Ovary (tissue), 3 donors: Measurements from ENCODE around the gene FGGY.

Source experiments
- EP300 ChIP-seq: sonication (generic); formaldehyde crosslinking; IDR thresholded peaks from one replicate; pipeline ENCODE4 v1.6.1; 2017; ENCODE audit warnings: antibody characterized with exemption
- POLR2A ChIP-seq: fragments of 450-650 bp; IDR thresholded peaks from one replicate; pipeline ENCODE4 v1.6.1; 2017; ENCODE audit warnings: antibody characterized with exemption, mild to moderate bottlenecking, moderate library complexity
- TF ChIP-seq, protein P1 (sequence below), 3 donors: fragments of 450-650 bp in 2 of 3; fragments of 200-600 bp in 1 of 3; IDR thresholded peaks; one replicate each; pipeline versions ENCODE4 v1.5.1 to v1.8.0; 2016 to 2022; ENCODE audit warnings: antibody characterized with exemption in 3 of 3, mild to moderate bottlenecking in 1 of 3
- donor health status: DM: no; HTN: no; CAD: no.

DNA sequence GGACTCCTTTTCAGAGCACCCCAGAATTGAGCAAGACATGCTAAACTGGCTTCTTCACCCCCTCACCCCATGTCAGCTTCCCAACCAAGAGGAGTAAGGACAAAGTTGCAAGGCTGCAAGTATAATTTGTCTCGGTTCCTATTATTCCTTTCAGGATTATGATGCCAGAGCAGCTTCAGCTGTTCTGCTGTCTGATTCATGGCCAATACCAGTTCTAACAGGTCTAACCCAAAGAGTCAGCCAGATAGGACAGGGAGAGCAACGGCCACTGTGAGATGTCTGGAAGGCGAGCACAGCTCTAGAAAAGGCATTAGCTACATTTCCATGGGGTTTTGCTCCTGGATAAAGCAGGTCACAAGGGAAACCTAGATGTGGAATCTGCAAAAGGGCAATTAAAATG is 464.5 kb downstream of the FGGY start:
- TF ChIP-seq POLR2A (no peak), EP300 (no peak)
- TF ChIP-seq, protein P1, sequence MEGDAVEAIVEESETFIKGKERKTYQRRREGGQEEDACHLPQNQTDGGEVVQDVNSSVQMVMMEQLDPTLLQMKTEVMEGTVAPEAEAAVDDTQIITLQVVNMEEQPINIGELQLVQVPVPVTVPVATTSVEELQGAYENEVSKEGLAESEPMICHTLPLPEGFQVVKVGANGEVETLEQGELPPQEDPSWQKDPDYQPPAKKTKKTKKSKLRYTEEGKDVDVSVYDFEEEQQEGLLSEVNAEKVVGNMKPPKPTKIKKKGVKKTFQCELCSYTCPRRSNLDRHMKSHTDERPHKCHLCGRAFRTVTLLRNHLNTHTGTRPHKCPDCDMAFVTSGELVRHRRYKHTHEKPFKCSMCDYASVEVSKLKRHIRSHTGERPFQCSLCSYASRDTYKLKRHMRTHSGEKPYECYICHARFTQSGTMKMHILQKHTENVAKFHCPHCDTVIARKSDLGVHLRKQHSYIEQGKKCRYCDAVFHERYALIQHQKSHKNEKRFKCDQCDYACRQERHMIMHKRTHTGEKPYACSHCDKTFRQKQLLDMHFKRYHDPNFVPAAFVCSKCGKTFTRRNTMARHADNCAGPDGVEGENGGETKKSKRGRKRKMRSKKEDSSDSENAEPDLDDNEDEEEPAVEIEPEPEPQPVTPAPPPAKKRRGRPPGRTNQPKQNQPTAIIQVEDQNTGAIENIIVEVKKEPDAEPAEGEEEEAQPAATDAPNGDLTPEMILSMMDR (IDR thresholded peaks at IDR 0.05), result no peak
